NCI-H2171 (cell line): ENCODE measurements around the gene PCYOX1L.
"Not testable (repeated sequence)": the region's sequence is repeated elsewhere in the genome, so short reads cannot be mapped to it uniquely, and the experiment has no call there.

Experiments used
- DNase-seq: peaks from one replicate; lab custom pipeline; 2025; lab: John Stamatoyannopoulos, UW

The PCYOX1L gene

DNA sequence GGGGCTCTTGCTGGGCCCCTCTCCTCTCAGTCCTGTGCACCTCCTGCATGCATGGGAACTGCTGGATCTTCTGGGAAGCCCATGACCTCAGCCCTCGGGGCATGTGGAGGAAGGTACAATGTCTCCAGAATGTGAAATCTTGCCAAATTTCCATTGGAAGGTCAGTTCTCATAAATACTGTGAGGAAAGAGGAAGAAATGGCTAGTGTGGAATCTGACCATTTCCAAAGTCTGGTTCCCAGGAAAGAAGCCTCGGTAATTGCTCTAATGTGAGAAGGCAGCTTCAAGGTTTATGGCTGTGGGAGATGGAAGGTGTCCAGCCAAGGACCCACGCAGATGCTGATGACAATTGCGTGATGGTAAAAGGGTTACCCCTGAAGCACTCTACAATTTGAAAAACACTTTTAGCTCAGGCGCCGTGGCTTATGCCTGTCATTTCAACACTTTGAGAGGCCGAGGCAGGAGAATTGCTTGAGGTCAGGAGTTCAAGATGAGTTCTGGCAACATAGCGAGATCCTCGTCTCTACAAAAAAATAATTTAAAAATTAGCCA lies 29.3 kb downstream of the PCYOX1L start:
- no peak for DNase-seq

DNA sequence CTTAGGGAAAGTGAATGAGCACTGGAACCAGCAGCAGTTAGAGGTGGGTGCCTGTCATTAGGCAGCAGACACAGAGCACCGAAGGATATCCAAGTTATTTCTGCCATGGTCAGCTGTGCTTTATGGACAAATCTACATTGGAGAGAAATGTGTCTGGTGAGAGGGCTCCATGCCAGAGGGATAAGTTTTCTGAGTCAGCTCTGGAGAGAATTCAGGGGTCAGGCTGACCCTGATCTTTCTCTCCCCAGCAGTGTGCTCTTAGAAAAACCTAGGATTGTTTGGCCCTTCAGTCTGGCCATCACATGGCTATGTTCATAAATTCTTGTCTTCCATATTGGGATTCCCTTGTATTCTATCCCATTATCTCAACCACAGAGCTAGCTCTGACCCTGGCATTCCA lies 30.1 kb downstream of the PCYOX1L start:
- DNase-seq = no peak

DNA sequence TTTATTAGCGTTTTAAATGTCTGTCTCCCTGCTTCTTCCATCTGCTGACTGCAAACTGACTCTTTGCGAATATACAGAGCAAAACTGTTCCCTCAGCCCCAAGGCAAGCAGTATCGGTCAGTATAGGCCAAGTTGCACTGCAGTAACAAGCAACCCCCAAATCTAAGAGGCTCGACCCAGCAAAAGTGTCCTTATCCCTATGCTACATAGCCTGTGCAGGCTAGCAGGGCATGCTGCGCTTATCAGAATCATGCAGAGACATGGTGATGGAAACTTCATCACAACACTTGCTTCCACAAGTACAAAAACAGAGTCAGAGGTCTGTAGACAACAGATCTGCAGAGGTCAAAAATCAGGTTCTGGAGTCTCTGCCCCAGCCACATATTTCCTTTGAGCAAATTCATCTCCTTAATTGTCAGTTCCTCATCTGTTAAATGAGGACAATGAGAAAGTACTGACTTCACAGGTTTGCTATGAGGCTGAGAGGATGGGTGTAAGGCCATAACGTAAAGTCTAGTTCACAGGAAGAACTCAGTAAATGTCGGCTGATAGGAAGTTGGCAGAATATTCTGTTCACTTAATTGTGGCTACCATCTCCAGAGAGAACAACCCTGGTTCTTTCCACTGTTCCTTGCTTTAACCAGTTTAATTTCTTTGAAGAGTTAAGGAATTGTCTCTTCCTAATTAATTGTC lies 30.8 kb downstream of the PCYOX1L start:
- no peak for DNase-seq

DNA sequence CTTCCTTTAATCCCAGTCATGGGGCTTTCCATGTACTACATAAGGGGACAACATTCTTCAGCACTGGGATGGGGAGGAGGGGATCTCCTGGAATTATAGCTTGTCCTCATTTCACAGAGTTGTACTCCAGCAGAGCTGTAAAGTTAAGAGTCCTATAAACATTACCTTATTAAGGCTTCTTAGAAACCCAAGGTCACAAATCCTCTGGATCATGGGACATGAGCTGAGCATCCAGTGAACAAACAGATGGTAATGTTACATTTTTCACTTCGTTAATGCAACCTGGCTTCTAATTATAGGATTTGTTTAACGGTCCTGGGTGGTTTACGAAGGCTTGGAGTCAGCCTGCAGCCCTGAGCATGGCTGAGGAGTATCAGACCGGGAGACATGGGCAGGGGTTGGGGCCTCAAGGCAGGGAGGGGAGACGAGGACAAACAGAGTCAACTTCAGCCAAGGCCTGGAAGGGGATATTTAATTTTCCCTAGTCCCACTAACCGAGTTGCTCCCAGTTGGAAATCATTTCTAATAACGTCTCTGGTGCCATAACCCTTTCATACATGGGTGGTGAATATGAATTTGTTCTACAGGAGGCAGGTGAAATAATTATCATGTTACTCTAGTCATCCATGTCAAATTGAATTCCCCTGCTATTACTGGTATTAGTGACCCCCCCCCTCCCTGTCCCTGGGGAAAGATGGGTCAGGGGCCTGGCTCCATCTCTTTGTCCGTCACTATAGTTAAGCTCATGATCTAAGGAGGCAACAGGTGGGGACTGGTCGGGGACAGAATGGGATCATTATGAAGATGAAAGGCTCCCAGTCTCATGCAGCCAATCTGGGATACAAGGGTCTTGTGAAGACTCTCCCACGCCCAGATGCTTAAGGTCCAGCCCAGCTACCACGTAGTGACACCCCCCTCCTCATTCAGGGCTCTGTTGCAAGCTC lies 32.0 kb downstream of the PCYOX1L start:
- no peak for DNase-seq

DNA sequence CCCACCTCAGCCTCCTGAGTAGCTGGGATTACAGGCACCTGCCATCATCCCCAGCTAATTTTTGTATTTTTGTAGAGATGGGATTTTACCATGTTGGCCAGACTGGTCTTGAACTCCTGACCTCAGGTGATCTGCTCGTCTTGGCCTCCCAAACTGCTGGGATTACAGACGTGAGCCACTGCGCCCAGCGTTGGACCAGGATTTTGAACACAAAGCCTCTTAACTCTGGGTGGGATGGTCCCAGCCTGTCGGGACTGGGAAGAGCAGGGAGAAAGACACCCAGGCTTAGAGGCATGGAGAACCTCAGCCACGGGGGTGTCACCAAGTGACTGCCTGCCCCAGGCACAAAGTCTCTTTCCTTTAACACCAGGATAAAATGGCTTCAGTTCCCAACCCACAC lies 33.2 kb downstream of the PCYOX1L start:
- not testable (repeated sequence) for DNase-seq

DNA sequence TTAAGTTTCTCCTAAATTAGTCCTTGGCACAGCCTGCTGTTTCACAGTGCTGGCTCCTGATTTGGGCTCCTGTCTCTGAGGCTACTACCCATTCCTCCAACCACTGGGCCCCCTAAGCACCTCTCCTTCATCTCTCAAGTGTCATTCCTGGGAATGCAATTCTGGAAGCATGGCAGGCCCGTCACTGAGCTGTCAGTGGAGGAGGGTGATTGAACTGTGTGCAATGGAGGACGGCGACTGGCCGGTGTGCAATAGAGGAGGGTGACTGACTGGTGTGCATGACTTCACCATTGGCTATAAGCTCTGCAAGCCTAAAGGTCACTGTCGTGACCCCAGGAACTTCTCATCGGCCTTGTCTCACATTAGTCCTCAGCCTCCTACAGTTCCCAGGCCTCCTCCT lies 33.7 kb downstream of the PCYOX1L start:
- DNase-seq = no peak

DNA sequence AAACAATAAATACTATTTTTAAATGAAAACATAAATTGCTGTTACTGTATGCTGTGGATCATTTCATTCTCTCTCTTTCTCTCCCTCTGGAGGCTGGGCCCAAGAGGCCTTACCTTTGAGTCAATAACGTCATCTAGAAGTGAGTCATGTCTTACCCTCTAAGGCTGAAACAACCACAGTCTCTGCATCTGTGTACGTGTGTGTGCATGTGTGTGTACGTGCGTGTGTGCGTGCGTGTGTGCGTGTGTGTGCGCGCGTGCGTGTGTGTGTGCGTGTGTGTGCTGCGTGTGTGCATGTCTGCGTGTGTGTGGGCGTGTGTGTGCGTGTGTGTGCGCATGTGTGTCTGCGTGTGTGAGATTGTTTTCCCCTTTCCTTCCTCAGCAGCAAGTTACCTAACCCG lies 34.9 kb downstream of the PCYOX1L start:
- no peak for DNase-seq

DNA sequence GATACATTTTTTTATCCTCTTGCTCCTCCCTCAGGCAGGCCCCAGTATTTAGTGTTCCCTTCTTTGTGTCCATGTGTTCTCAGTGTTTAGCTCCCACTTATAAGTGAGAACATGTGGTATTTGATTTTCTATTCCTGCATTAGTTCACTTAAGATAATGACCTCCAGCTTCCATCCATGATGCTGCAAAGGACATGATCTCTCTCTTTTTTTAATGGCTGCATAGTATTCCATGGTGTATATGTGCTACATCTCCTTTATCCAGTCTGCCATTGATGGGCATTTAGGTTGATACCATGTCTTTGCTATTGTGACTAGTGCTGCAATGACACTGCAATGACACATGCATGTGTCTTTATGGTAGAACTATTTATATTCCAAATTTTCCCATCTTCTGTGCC lies 37.1 kb downstream of the PCYOX1L start:
- not testable (repeated sequence) for DNase-seq

DNA sequence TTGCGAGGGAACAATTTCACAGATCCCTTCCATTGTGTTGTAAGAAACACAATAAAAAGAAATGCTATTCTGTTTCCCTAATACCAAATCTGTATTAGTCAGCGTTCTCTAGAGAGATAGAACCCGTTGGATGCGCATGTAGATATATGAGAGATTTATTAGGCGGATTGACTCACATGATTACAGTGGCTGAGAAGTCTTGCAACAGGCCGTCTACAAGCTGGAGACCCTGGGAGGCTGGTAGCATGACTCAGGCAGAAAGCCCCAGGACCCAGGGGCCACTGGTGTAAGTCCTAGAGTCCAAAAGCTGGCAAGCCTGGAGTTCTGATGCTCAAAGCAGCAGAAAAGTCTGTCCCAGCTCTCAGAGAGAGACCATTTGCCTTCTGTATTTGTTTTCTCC lies 39.7 kb downstream of the PCYOX1L start:
- no peak for DNase-seq

DNA sequence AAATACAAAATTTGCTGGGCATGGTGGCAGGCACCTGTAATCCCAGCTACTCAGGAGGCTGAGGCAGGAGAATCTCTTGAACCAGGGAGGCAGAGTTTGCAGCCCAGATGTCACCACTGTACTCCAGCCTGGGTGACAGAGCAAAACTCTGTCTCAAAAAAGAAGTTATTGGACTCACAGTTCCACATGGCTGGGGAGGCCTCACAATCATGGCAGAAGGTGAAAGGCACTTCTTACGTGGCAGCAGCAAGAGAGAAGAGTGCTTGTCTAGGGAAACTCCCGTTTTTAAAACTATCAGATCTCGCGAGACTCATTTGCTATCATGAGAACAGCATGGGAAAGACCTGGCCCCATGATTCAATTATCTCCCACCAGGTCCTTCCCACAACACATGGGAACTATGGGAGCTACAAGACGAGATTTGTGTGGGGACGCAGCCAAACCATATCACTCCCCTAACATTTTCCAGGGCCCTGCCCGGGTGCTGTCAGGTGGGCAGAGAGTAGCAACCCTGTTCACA lies 41.0 kb downstream of the PCYOX1L start:
- DNase-seq = not testable (repeated sequence)

DNA sequence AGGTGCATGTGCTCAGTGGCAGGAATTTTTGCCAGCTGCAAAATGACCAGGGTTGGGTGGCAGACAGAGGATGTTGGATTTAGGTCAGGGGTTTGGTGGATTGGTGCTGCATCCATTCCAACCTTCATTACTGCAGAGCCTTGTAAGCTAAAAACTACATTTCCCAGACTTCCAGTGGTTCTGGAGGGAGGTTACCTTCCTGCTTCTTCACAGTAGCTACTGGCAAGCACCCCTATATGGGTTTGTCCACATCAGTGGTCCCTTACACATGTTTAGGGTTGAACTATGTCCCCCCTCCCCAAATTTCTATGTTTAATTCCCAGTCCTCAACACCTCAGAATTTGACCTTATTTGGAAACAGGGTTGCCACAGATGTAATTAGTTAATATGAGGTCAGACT lies 41.9 kb downstream of the PCYOX1L start:
- DNase-seq = no peak

DNA sequence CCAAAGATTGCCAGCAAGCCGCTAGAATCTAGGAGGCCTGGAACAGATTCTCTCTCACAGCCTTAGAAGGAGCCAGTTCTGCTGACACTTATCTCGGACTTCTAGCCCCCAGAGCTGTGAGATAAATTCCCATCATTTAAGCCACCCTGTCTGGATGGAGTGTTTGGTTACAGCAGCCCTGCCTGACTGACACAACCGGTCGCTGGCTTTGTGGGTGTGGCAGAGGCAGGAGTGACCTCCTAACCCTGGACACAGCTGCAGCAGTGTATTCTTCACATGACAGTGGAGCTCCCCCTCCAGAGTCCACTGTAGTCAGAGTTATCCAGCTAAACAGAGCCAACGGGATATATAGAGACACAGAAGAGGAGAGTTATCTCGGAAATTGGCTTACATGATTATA lies 42.5 kb downstream of the PCYOX1L start:
- DNase-seq = no peak

DNA sequence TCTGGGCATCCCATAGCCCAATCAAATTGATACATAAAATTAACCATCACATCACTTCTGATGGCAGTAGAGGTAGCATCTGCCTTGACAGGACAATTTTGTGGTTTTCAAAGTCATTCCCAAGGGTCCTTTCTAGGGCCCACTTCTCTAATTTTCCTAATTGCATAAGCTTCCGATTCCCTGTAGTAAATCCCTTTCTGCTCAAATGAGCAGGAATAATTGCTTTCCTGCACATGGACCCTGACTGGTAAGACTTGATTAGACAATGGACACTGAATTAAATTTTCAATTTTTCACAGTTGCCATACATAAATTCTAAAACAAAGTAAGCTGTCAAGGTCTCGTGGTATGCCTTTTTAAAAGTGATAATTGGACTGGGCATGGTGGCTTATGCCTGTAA lies 43.2 kb downstream of the PCYOX1L start:
- DNase-seq = no peak

DNA sequence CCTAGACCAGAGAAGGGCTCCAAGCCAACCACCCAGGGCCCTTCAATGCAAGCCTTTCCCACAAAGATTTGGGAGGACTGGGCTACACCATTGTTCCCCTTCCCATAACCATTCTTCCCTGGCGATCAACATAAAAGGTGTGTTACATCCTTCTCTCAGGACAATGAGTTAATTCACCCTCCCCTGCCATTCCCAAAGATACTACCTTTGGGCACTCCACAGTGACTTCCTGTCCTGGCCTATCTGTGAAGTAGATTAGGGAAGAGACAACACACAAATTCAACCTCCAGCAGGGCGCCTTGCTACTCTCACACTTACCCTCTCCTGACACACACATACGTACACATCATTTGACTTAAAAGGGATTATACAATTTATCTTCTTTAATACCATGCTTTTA lies 44.4 kb downstream of the PCYOX1L start:
- DNase-seq = no peak

DNA sequence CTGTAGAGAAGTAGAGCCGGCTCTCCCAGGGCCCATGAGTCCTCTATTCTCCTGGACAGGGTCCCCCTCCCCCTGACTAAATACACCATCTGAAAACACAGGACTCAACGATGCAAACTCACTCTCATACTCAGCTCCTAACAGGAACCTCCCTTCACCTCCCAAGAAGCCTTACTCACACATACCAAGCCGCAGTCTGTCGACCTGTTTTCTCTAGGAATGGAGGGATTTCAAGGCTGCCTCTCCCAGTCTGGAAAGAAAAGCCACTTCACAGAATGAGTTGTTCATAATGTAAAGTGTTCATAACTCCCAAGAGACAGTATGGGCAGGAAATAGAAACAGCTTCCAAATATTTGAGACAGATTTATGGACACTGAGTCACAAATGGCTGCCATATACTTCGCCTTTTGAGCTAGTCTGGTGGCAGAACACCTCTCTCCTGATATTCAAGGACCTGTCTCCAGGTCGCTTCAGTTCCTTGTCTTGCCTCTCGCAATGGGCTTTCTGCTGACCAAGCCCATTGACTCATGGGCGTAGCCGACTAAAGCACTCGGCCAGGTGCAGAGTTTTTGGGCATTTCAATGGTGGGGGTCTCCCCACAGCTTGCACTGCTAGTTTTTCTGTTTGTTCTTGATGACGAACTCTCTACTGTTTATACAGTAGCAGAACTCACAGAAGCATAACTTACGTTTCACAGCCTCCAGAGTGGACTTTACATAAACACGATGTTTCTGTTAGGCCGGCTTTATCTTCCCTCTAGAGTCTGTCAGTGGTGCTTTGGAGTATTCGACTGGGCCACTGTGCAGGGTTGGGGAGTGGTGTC lies 46.3 kb downstream of the PCYOX1L start:
- no peak for DNase-seq

DNA sequence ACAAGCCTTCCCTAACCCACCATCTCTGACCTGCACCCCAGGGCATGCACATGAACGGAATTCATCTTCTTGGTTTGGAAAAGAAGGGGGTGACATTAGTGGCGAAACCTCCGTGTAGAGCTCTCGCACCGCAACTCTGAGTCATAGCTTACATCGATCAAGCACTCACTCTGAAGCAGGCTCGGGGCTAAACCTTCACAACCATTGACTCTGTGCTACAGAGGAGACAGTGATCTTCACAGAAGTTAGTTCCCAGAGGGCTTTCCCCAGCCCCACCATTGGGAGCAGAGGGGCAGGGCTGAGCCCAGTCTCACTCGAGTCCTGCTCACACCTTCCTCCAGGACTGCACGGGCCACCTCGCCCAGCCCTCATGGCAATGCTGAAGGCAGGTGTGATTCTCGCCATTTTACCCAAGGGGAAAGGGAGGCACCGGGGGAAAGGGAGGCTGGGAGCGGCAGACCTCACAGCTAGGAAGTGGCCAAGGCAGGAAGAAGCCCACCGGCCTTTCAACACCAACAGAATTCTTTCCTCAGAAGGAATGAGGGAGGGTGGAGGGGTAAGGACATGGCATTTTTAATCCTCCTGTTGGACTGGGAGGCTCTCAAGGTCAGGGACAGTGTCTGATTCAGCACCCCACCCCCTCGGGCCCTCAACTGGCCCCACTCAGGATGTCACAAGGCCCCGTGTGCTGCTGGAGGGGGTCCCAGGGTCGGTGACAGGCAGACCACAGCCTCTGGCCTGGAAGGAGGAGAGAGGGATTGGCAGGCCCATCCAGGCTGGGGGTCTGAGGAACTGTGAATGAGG lies 47.1 kb downstream of the PCYOX1L start:
- DNase-seq = no peak

DNA sequence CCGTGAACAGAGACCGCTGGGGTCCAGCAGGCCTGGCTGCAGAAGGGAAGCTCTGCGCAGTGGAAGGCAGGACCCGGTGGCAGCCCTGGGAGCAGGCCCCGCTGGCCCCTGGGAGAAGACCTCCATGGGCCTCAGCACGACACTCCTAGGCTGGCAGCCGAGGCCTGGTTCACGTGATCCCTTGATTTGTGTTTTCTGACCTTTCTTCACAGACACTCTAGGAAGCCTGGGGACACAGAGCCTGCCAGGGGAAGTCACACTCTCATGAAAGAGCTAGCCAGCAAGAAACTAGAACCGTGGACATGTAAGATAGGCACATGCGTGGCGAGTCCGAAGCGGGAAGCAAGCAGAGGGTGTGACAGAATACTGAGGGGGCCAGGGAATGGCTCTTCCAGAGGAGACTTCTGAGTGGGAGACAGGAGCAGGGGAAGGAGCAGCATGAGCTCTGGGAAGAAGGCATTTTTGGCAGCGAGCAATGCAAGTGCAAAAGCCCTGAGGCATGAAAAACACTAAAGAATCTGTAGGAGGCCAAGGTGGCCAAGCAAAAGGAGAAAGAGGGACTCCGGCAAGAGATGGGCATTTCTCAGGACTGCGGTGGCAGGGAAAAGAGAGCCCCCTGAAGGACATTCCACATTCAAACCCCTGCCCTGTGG lies 47.8 kb downstream of the PCYOX1L start:
- no peak for DNase-seq

DNA sequence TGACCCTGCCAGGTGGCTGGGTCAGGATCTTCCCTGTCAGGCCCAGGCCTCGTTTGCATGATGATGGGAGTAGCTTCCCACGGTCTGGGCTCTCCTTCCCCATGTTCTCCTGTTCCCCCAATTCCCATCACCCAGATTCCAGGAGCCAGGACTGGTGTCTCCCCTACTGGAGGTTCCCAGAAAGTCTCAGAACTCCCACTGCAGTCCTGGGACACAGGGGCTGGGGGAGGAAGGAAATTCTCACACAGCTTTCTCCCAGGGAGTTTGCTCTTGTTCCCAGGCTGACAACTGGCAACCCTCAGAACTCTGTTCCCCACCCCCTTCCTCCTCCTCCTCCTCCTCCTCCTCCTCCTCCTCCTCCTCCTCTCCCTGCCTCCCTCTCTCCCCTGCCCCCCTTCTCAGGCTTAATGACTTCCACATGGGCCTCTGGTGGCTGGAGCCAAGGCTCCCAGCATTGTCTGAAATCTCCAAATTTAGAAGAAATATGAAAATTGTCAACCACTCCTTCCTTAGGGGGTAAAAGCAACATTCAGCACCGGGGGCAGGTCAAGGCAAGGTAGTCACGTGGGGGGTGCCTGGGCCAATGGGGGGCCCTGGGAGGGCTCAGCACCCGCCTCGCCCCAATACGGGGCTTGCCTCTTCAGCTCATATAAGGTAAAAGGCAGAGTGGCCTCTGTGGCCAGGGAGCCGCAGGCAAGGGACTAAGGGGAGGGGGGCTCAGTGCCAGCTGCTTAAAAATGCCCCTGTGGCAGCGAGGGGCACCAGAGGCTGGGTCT lies 48.5 kb downstream of the PCYOX1L start:
- no peak for DNase-seq

DNA sequence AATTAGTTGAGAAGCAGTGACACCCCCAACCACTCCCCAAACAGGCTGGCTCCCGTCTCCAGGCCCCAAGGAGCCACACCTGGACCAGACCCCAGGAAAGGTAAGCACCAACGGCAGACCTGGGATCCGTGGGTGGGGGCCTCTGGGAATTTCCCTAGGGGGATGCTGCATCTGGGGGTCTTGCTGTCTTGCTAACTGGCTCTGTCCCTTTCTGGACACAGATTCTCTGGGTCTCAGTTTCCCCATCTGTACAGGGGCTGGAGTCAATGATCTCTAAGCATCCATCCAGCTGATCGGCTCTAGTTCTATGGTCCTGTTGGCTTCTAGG lies 49.1 kb downstream of the PCYOX1L start:
- DNase-seq = no peak
